NCI-H146 treated with DMSO at 0.1 percent for 48 hours (cell line): Measurements from ENCODE around the gene AIF1L.
"Not testable (repeated sequence)": the region's sequence is repeated elsewhere in the genome, so short reads cannot be mapped to it uniquely, and the experiment has no call there.

Experiments used
- DNase-seq: peaks from one replicate; lab custom pipeline; 2025; ENCODE audit not compliant: unreplicated experiment; lab: John Stamatoyannopoulos, UW

AIF1L gene

DNA sequence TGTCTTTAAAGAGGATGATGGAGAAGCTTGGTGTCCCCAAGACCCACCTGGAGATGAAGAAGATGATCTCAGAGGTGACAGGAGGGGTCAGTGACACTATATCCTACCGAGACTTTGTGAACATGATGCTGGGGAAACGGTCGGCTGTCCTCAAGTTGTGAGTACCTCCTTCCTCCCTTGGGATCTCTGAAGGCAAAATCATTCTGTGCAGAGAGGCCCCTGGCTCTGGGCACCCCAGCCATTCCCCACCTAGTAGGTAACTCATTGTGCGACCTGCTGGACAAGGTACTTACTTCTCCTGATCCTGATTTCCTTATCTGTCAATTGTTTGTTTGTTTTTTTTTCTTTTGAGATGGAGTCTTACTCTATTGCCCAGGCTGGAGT, 21.4 kb downstream of the AIF1L start:
- DNase-seq, result no peak

DNA sequence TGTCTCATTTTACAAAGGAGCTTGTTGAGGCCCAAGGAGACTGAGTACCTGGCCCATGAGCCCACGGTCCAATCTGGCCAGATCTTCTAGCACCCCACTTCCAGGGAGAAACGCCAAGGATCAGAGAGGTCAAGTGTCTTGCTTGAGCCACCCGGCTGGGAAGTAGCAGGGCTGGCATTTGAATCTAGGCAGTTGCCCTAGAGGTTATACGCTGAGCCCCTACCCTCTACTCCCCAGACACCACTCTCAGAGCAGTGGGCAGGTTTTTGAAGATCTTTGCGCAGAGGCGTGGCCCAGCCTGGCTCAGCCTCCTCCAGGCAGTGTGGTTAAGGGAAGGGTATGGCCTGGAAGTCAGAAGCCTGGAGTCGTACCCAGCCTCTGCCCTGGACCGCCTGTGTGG, 23.3 kb downstream of the AIF1L start:
- no peak for DNase-seq

- DNase-seq, result no peak
These were observed 24.4 kb downstream of the AIF1L start for GRCh38 chr9:131120620-131121228.

GRCh38 chr9:131121346-131121745, 25.0 kb downstream of the AIF1L start:
- no peak for DNase-seq

GRCh38 chr9:131122158-131122557, 25.8 kb downstream of the AIF1L start:
- DNase-seq, result no peak

DNA sequence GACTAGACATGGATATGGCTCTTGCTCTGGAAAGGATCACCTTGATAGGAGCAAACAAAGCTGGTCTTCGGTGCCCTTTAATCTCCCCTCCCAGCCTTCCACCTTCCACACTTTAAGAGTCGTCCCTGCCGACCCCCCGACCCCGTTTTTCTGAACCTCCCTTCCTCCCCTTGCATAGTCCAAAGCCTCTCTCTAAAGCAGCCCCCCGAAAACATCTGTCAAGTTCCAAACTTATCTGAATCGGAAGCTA, 28.6 kb downstream of the AIF1L start:
- DNase-seq, result no peak

GRCh38 chr9:131125288-131126058, 29.1 kb downstream of the AIF1L start, which contains the start of gene NUP214:
Gene NUP214, plus strand, starts transcription at chr9:131125586. Its CDS starts 119 bp downstream, at chr9:131125705.
- peak; percentile 86 for DNase-seq

DNA sequence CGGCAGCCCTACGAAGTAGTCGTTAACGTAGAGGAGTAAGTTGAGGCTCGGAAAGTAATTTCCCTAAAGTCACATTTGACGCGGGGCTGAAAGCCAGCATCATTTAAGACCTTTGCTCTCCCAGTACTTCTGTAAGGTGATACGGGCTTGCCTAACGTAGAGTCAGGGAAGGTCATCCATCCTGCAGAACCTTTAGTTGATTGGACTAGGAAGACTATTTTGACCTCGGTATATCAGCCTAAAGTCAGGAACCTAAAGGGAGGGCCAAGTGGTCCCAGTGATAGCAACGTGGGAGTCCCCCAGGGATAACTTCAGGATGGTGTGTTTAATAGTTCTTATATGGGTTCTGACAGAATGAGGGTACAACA, 29.7 kb downstream of the AIF1L start:
- no peak for DNase-seq

- no peak for DNase-seq
These were observed 32.9 kb downstream of the AIF1L start for GRCh38 chr9:131129183-131129582.

DNA sequence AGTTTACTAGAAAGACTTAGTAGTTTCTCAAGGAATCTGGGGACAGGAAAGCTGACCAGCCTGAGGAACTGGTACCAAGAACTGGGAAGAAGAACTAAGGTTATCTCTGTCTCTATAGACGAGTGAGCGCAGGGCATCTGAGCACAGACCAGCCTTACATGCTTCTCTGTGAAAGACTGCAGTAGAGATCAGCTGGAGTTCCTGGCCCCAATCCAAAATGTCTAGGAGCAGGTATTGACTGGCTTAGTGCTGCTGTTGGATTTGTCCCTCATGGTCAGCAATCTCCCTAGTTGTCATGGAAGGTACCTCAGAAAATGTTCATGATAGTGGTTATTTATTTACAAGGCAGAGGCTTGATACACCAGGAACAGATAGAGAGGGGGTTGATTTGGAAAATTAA, 42.3 kb downstream of the AIF1L start:
- DNase-seq, result no peak

- no peak for DNase-seq
These were observed 43.8 kb downstream of the AIF1L start for GRCh38 chr9:131140112-131140511.

DNA sequence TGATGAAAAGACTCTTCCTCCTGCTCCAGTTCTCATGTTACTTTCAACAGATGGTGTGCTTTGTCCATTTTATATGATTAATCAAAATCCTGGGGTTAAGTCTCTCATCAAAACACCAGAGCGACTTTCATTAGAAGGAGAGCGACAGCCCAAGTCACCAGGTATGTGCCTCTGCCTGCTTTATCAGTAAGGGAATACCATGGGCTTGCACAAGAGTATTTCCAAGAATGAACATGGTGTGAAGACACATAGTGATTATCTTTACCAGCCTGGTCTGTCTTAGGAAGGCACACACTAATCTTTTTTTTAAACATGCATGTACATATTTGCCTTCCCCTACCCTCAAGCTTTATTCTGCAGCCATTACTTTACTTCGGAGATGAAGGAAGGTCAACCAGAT, 44.2 kb downstream of the AIF1L start:
- DNase-seq, result no peak

GRCh38 chr9:131142160-131142559, 45.8 kb downstream of the AIF1L start:
- DNase-seq, result no peak

DNA sequence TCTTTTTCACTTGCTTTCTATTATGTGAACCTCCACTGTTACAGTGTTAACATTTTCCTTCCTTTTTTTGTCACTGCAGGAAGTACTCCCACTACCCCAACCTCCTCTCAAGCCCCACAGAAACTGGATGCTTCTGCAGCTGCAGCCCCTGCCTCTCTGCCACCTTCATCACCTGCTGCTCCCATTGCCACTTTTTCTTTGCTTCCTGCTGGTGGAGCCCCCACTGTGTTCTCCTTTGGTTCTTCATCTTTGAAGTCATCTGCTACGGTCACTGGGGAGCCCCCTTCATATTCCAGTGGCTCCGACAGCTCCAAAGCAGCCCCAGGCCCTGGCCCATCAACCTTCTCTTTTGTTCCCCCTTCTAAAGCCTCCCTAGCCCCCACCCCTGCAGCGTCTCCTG, 47.9 kb downstream of the AIF1L start:
- no peak for DNase-seq

DNA sequence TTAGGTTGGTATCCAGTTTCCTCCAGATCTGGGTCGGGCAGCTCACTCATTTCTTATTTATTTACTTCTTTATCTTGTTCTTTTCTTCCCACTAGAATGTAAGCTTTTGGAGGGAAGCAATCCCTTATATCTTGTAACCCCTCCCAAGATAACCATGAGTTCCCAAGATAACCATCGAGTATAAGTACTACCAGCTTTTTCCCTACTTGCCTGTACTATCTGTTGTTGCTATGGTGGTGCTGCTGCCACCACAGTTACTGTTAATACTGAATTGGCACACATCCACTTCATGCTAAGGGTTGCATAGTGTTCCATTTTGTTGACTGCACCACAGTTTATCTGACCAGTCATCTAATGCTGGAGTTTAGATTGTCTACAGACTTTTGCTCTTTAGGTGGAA, 48.9 kb downstream of the AIF1L start:
- DNase-seq, result no peak

DNA sequence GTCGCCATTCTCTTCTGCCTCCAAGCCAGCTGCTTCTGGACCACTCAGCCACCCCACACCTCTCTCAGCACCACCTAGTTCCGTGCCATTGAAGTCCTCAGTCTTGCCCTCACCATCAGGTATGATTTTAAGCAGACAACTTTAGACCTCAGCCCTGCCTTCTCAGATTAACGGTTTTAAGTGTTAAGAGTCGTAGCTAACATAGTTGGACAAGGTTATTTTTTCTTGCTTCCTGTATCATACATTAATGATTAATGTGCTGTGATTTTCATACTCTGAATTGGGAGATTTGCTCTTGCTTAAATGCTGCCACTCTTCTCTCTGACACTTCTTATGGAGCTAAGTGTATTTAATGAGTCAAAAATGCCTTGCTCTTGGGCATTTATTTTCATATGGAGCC, 49.9 kb downstream of the AIF1L start:
- DNase-seq, result no peak

DNA sequence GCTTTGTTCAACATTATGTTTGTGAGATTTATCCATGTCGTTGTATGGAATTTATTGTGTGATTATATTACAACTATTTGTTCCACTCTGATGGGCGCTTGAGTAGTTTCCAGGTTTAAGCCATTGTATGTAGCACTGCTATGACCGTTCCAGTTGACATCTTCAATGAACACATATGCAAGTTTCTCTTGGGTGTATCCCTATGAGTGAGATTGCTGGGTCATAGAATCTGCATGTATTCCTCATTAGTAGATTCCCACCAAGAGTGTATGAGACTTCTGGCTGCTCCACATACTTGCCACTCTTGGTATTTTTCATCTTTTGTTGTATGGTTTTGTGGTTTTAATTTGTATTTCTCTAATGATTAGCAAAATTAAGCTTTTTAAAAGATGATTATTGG, 51.9 kb downstream of the AIF1L start:
- no peak for DNase-seq

- no peak for DNase-seq
These were observed 52.8 kb downstream of the AIF1L start for GRCh38 chr9:131148966-131149687.

DNA sequence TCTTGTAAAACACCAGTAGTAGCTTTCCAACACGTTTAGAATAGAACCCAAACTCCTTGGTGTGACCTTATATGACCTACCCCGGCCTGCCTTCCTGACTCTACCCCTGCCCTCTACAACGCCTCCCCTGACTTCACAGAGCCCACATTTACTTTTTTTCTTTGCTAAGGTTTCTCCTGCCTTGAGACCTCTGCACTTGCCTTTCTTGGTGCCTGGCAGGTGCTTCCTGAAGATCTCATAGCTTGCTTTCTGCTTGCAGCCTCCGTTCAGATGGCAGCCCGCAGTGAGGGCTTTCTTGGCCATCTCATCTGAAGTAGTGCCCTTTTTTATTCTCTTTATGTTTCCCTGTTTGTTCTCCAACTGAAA, 53.3 kb downstream of the AIF1L start:
- no peak for DNase-seq

DNA sequence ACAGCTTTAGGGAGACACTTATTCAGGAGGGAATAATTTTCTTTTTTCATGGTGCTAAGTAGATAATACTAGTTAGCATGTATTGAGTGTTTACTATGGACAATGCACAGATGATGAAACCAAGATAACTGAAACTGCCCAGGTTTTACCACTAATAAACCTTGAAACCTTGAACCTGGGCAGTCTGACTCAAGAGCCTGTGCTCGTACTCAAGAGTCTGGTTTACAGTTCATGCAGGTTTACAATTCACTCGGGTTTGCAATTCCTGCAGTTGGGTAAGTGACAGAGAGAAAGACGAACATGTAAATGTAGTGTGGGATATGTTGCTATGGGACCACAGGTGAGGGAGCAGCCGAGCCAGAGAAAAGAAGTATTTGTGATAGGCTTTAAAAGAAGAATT, 57.3 kb downstream of the AIF1L start:
- no peak for DNase-seq

GRCh38 chr9:131158673-131159072, 62.3 kb downstream of the AIF1L start:
- not testable (repeated sequence) for DNase-seq

GRCh38 chr9:131160416-131161112, 64.2 kb downstream of the AIF1L start:
- DNase-seq, result no peak
